ENCODE data around the gene ELANE.

ELANE gene

GRCh38 chr19:852136-853013 is at the start of gene ELANE:
ELANE (plus strand) TSS chr19:852303; CDS start chr19:852329, 26 bp downstream.
- DNase-seq = no peak

GRCh38 chr19:802498-803098 is 49.5 kb upstream of the ELANE start:
- no peak for DNase-seq

GRCh38 chr19:803099-803561 is 49.0 kb upstream of the ELANE start:
- DNase-seq = no peak

GRCh38 chr19:803686-804418 is 48.3 kb upstream of the ELANE start:
- no peak for DNase-seq

DNA sequence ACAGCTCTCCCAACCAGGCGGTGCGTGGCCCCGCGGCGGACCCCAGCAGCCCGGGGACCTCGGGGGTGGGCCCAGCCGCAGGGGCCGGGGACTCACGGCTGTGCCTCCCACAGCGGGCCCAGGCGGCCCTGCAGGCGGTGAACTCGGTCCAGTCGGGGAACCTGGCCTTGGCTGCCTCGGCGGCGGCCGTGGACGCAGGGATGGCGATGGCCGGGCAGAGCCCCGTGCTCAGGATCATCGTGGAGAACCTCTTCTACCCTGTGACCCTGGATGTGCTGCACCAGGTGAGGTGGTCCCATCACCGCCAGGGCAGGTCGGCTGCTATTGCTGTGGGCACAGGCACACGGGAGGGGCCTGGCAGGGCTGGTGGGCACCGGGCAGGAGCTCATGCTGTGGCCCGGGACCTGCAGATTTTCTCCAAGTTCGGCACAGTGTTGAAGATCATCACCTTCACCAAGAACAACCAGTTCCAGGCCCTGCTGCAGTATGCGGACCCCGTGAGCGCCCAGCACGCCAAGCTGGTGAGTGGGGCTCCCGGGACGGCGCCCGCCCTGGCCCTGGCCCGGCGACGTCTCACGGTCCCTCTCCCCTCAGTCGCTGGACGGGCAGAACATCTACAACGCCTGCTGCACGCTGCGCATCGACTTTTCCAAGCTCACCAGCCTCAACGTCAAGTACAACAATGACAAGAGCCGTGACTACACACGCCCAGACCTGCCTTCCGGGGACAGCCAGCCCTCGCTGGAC is 47.5 kb upstream of the ELANE start:
- no peak for DNase-seq

DNA sequence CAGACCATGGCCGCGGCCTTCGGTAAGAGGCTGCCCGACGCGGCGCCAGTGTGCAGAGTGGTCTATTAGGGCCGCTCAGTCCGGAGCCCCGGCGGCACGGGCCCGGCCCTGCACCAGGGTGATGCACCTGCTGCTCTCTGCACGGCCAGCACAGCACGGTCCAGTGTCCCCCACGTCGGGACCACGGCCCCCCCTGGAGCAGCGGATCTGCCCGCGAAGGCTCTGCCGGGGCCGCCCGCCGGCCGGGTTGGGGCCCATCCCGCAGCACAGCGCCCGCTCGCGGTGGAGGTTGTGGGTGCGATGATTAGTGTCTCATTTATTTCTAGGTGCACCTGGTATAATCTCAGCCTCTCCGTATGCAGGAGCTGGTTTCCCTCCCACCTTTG is 46.9 kb upstream of the ELANE start:
- DNase-seq = no peak

GRCh38 chr19:805600-806550 is 46.2 kb upstream of the ELANE start:
- DNase-seq = no peak

- DNase-seq = no peak
These were observed 45.2 kb upstream of the ELANE start for GRCh38 chr19:806815-807421.

DNA sequence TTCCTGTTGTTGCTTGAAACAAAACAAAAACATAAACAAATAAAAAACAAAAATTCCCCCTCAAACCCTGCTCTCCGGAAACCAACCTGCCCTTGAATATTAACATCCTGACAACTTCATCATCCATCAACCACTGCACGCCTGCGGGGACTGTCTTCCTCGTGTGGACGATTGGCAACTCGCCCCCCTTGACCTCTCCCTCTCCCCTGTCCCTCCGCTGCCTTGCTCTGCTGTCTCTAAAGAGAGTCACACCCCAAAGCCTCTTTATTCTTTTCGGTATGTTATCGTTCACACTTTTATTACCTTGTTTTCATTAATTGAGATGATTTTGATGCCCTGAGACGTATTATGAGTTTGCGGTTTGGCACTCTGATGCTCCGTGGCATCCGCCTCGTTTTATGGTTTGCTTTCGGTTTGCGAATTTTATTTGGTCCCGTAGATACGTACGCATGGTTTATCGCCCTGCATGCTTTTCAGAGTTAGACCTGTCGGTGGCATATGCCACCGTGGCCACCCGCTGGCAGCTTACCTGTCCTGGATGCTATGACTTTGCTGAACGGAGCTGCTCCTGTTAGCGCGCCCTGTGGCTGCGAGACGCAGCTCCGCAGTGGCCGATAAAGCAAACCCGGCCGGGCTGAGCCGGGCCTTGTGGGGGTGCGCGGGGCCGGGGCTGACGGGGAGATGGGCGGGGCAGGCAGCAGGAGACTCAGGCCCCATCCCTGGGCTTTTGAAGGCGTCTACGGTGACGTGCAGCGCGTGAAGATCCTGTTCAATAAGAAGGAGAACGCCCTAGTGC is 44.3 kb upstream of the ELANE start:
- DNase-seq = no peak

- DNase-seq = no peak
These were observed 43.7 kb upstream of the ELANE start for GRCh38 chr19:808423-808775.

DNA sequence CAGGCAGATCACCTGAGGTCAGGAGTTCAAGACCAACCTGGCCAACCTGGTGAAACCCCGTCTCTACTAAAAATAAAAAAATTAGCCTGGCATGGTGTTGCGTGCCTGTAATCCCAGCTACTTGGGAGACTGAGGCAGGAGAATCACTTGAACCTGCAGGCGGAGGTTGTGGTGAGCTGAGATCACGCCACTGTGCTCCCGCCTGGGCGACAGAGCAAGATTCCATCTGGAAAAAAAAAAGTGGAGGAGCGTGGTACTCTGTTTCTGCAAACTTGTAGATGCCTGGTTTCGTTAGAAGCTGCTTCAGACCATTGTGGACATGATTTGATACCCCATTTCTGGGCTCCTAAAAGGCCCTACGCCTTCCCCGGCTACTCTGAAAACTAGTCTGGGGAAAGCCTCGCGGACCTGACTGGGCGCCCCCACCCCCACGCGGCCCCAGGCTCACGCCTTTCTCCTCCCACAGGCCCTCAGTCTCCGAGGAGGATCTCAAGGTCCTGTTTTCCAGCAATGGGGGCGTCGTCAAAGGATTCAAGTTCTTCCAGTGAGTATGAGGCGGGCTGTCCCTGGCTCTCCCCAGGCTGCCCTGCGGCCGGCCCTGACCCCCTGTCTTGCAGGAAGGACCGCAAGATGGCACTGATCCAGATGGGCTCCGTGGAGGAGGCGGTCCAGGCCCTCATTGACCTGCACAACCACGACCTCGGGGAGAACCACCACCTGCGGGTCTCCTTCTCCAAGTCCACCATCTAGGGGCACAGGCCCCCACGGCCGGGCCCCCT is 41.8 kb upstream of the ELANE start:
- no peak for DNase-seq

- DNase-seq = no peak
These were observed 41.1 kb upstream of the ELANE start for GRCh38 chr19:810883-811489.

DNA sequence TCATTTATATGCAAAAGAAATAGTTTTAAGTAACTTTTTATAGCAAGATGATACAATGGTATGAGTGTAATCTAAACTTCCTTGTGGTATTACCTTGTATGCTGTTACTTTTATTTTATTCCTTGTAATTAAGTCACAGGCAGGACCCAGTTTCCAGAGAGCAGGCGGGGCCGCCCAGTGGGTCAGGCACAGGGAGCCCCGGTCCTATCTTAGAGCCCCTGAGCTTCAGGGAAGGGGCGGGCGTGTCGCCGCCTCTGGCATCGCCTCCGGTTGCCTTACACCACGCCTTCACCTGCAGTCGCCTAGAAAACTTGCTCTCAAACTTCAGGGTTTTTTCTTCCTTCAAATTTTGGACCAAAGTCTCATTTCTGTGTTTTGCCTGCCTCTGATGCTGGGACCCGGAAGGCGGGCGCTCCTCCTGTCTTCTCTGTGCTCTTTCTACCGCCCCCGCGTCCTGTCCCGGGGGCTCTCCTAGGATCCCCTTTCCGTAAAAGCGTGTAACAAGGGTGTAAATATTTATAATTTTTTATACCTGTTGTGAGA is 40.5 kb upstream of the ELANE start:
- no peak for DNase-seq

DNA sequence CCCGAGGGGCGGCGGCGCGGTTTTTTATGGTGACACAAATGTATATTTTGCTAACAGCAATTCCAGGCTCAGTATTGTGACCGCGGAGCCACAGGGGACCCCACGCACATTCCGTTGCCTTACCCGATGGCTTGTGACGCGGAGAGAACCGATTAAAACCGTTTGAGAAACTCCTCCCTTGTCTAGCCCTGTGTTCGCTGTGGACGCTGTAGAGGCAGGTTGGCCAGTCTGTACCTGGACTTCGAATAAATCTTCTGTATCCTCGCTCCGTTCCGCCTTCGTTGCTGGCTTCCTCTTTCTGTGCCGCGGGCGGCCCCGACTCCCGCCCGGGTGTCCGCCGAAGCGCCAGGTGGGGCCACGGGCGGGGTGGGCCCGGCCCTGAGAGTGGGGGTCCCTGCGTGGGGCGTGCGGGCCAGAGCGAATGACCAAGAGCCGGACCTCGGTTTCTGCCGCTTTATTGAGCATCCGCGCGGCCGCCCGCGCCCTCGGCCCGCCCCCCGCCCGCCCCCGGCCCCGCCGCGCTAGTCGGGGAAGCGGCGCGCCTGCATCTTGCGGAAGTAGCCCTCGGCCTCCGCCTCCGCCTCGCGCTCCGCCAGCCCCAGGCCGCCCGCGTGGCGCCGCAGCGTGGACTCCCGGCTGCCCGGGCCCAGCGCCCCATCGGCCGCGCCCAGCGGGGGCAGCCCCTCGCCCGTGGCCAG is 39.9 kb upstream of the ELANE start:
- no peak for DNase-seq

GRCh38 chr19:812747-813218 is 39.3 kb upstream of the ELANE start:
- DNase-seq = no peak

DNA sequence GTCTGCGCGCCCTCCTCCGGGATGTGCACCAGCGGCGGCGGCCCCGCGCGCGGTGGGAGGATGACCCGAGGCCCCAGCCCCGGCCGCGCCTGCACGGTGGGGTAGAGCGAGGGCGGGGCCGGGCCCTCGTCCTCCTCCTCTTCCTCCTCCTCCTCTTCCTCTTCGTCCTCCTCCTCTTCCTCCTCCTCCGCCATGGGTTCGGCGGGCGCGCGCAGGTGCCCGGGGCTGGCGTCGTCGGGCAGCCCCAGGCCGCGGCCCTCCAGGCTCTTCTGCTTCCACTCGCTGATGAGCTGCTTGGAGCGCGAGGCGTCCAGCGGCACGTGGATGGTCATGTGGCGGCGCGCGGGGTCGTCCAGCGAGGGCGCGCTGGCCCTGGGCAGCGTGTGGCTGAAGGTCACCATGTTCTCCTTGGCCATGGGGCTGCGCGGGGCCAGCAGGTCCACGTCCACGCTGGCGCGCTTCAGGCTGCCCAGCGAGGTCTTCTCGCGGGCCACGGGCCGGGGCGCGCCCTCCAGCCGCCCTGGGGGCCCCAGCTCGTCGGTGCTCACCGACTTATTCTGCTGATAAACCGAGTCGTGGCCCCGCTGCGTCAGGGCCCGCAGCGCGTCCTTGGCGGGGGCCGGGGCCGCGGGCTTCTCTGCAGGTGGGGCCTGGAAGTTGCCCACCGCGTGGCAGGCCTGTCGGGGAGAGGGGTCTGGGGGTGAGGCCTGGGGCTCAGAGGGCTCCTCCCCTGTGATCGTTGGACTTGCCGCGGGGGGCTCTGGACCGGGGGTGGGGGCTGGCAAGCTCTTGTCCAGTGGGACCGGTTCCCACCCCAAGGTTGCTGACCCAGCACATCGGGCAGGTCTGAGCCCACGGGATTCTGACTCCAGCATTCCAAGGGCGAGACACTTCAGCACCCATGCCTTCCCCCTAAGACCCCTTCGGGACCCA is 38.6 kb upstream of the ELANE start:
- no peak for DNase-seq

Data from stimulated activated CD4-positive, alpha-beta T cell treated with anti-CD3 and anti-CD28 coated beads, Interleukin-4, amount 100 ng/mL, for 1 hour (primary cell).